Kidney tubule cell (primary cell): Measurements from ENCODE around the gene DISC1.
A peak's percentile ranks its signal among the peaks of the same experiment; 100 is the strongest.

Experiments
- DNase-seq: peaks from one replicate; pipeline ENCODE4 v3.0.0-alpha.2; 2018; ENCODE audit warnings: low spot score

The DISC1 gene

GRCh38 chr1:231998791-231999190 lies 372.2 kb downstream of the DISC1 start:
- no peak for DNase-seq

- DNase-seq: no peak
These were observed 378.7 kb downstream of the DISC1 start for GRCh38 chr1:232005300-232005699.

GRCh38 chr1:232009741-232010140 lies 383.2 kb downstream of the DISC1 start:
- DNase-seq: no peak

- no peak for DNase-seq
These were observed 385.4 kb downstream of the DISC1 start for GRCh38 chr1:232011961-232012360.

- DNase-seq: no peak
These were observed 386.3 kb downstream of the DISC1 start for GRCh38 chr1:232012773-232013386.

- no peak for DNase-seq
These were observed 388.4 kb downstream of the DISC1 start for GRCh38 chr1:232014941-232015340.

- DNase-seq: no peak
These were observed 390.0 kb downstream of the DISC1 start for GRCh38 chr1:232016616-232017015.

GRCh38 chr1:232017057-232017456 lies 390.5 kb downstream of the DISC1 start:
- no peak for DNase-seq

- DNase-seq: no peak
These were observed 391.2 kb downstream of the DISC1 start for GRCh38 chr1:232017759-232018158.

- DNase-seq: no peak
These were observed 391.8 kb downstream of the DISC1 start for GRCh38 chr1:232018231-232019025.

- DNase-seq: no peak
These were observed 392.4 kb downstream of the DISC1 start for GRCh38 chr1:232019026-232019340.

GRCh38 chr1:232020352-232020751 lies 393.8 kb downstream of the DISC1 start:
- no peak for DNase-seq

GRCh38 chr1:232029315-232029714 lies 402.7 kb downstream of the DISC1 start:
- no peak for DNase-seq

- DNase-seq: no peak
These were observed 404.6 kb downstream of the DISC1 start for GRCh38 chr1:232031156-232031555.

GRCh38 chr1:232033285-232033684 lies 406.7 kb downstream of the DISC1 start:
- DNase-seq: no peak

GRCh38 chr1:232034556-232034955 lies 408.0 kb downstream of the DISC1 start:
- no peak for DNase-seq

GRCh38 chr1:232036181-232036933 lies 409.8 kb downstream of the DISC1 start:
- DNase-seq: no peak

- no peak for DNase-seq
These were observed 411.3 kb downstream of the DISC1 start for GRCh38 chr1:232037774-232038388.

GRCh38 chr1:232038706-232039677 lies 412.4 kb downstream of the DISC1 start:
- DNase-seq: peak; percentile 2

GRCh38 chr1:232040260-232040659 lies 413.7 kb downstream of the DISC1 start:
- no peak for DNase-seq

- DNase-seq: no peak
These were observed 418.1 kb downstream of the DISC1 start for GRCh38 chr1:232044728-232045127.
